Colonic mucosa (tissue), 4 donors: Measurements from ENCODE around the gene MTPN. TPM values are rescaled to one million over a fixed set of nuclear protein-coding genes. Genes with fewer than 3 reads are reported as not detected.

ENCODE experiments used
- DNase-seq: peaks from one replicate; pipeline ENCODE4 v3.0.0-alpha.2; 2020
- H3K27ac ChIP-seq: fragments of 200-600 bp; one replicate; pipeline ENCODE4 v1.8.0; 2021
- H3K27me3 ChIP-seq: fragments of 200-600 bp; one replicate; pipeline ENCODE4 v1.8.0; 2021
- H3K36me3 ChIP-seq: fragments of 200-600 bp; one replicate; pipeline ENCODE4 v1.8.0; 2021
- H3K4me1 ChIP-seq: fragments of 200-600 bp; one replicate; pipeline ENCODE4 v1.8.0; 2021; ENCODE audit warnings: mild to moderate bottlenecking
- H3K4me3 ChIP-seq: fragments of 200-600 bp; one replicate; pipeline ENCODE4 v1.8.0; 2021
- H3K9ac ChIP-seq, 2 donors: one replicate each; pipeline ENCODE4 v1.7.0; 2013; ENCODE audit warnings: control low read depth in 2 of 2, low read depth in 2 of 2, low read length in 2 of 2
- H3K9me3 ChIP-seq: fragments of 200-600 bp; one replicate; pipeline ENCODE4 v1.8.0; 2021
- CTCF ChIP-seq: fragments of 200-600 bp; IDR thresholded peaks from one replicate; pipeline ENCODE4 v1.8.0; 2022; ENCODE audit warnings: antibody characterized with exemption, mild to moderate bottlenecking
- intact Hi-C: fragments of 100-400 bp; cut with DNase I; formaldehyde crosslinking; loops from one replicate; pipeline ENCODE4 v1.14.1; 2022
- total RNA-seq, 2 donors: library from RNA; stranded (reverse); fragmentation: NEBNext Ultra II Directional in 1 of 2; extraction: Animal tissue kit (Norgen Biotek cat#: 25700) in 1 of 2; gene quantifications; one replicate each; pipeline ENCODE4 v1.2.1, GENCODE V29; 2021
- donor health status: healthy.
- donor health status: DM: no; HTN: no; CAD: no.
- donor health status: DM: no; HTN: no; CAD: no.

MTPN gene
- total RNA-seq, 2 donors from 2014 or later, result 101 to 109 TPM

- no peaks in the 10 kb centered on the region for H3K4me1 ChIP-seq
Measured at GRCh38 chr7:135958173-135958572, 19.0 kb downstream of the MTPN start.

GRCh38 chr7:135957627-135958026 lies 19.5 kb downstream of the MTPN start:
- H3K9me3 ChIP-seq, result no peaks in the 10 kb centered on the region
- intact Hi-C loops, result no loop called here
- no peaks in the 10 kb centered on the region for H3K4me1 ChIP-seq
- H3K36me3 ChIP-seq, result no peaks in the 10 kb centered on the region
- no peak for DNase-seq
- H3K4me3 ChIP-seq, result no peak overlapping the region
- no peak overlapping the region for H3K9ac ChIP-seq
- TF ChIP-seq CTCF, result no peak
- H3K27me3 ChIP-seq, result no peaks in the 10 kb centered on the region
- no peak overlapping the region for H3K27ac ChIP-seq

More at GRCh38 chr7:135958173-135958572, 19.0 kb downstream of the MTPN start:
- H3K27ac ChIP-seq, result no peak overlapping the region
- no peak overlapping the region for H3K4me3 ChIP-seq
- no peak for DNase-seq
- no peaks in the 10 kb centered on the region for H3K9me3 ChIP-seq
- H3K9ac ChIP-seq, result no peak overlapping the region
- no peaks in the 10 kb centered on the region for H3K36me3 ChIP-seq
- no peaks in the 10 kb centered on the region for H3K27me3 ChIP-seq
- TF ChIP-seq CTCF, result no peak
- intact Hi-C loops, result no loop called here

- Histone ChIP-seq H3K9me3 (no peaks in the 10 kb centered on the region), H3K4me3 (no peak overlapping the region), H3K27me3 (no peaks in the 10 kb centered on the region), H3K9ac (no peak overlapping the region), H3K36me3 (no peaks in the 10 kb centered on the region), H3K27ac (no peak overlapping the region), H3K4me1 (no peaks in the 10 kb centered on the region)
- DNase-seq, result no peak
- intact Hi-C loops, result no loop called here
- TF ChIP-seq CTCF, result no peak
Measured at GRCh38 chr7:135956393-135956792, 20.8 kb downstream of the MTPN start.

GRCh38 chr7:135950972-135951371 lies 26.2 kb downstream of the MTPN start:
- H3K9me3 ChIP-seq, result no peaks in the 10 kb centered on the region
- no peaks in the 10 kb centered on the region for H3K36me3 ChIP-seq
- DNase-seq, result no peak
- no peaks in the 10 kb centered on the region for H3K4me1 ChIP-seq
- H3K27ac ChIP-seq, result no peak overlapping the region
- no peaks in the 10 kb centered on the region for H3K27me3 ChIP-seq
- H3K4me3 ChIP-seq, result no peak overlapping the region
- no peak for TF ChIP-seq CTCF
- H3K9ac ChIP-seq, result no peak overlapping the region
- intact Hi-C loops, result no loop called here

- no peak for TF ChIP-seq CTCF
- H3K4me3 ChIP-seq, result no peak overlapping the region
- no peaks in the 10 kb centered on the region for H3K4me1 ChIP-seq
- no peaks in the 10 kb centered on the region for H3K9me3 ChIP-seq
- H3K36me3 ChIP-seq, result no peaks in the 10 kb centered on the region
- intact Hi-C loops, result no loop called here
- DNase-seq, result no peak
- no peak overlapping the region for H3K27ac ChIP-seq
- H3K27me3 ChIP-seq, result no peaks in the 10 kb centered on the region
- H3K9ac ChIP-seq, result no peak overlapping the region
Measured at GRCh38 chr7:135950429-135950828, 26.7 kb downstream of the MTPN start.
